Activated CD4-positive, alpha-beta T cell treated with anti-CD3 and anti-CD28 coated beads, Interleukin-2, amount 50 U/mL, for 1 hour (primary cell): ENCODE data around the gene KLHL14.

Source experiments
- DNase-seq: peaks from one replicate; pipeline ENCODE4 v3.0.0-alpha.2; 2020

The KLHL14 gene

DNA sequence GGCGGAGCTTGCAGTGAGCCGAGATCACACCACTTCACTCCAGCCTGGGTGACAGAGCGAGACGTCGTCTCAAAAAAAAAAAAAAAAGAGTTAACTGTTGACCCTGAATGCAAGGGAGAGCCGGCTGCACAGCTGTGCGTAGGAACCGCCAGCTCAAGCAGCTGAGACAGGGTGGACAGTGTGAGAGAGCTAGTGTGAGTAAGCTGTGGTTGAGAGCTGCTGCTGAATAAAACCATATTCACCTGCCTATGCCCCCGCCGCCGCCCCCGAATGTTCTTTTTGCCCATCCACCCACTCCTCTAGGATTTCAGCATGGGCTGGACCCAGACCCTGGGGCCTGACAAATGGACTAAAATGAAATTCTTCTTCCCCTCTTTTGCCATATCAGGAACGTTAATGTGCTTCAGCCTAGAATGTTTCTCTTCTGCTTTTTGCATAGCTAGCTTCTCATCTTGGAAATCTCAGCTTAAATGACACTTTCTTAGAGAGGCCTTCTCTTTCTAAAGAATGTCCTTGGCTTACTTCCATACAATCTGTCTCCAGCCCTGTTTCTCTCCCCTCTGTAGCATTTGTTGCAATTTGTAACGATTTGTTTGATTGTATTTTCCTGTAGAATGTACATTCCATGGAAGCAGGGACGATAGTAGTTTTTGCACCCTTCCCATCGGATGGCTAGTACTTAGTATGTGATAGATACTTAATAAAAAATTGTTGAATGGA lies 142.7 kb downstream of the KLHL14 start:
- no peak for DNase-seq

DNA sequence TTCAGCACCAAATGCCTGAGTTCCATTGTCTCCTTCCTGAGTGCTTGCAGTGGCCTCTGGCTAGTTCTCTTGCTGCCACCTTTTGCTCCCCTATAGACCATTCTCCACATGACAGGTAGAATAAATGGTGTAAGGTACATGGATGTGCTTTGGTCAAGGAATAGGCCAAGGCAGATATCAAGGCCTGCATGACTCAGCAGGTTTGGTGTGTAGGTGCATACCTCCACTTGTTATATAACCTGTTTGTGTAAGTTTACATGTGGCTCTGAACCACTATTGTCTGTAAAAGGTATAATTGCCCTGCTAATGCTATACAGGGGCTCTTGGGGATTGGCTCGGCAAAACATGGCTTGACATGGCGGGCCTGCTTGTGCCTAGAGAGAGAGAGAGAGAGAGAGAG lies 143.5 kb downstream of the KLHL14 start:
- no peak for DNase-seq

DNA sequence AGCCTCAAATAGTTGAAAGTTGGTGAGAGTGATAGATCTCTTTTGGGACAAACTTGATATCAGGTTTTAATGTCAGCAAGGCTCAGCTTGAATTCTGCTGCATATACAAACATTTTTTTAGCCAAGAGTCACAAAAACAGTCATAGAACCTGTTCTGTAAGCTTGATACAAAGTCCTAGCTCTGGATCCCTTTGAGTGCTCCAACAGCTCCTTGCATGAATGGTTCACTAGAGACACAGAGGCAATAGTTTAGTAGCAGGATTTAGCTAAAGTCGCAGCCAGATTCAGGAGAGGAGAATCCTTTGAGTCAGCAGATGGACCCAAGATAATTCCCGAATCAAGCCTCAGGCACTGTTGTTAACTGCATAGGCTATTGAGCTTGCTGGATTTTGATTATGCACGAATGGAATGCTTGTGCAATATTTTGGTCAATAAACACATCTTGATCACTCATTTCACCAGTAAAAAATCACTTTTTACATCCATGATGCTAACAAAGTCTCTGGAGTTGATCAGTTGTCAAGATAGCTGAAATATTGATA lies 148.6 kb downstream of the KLHL14 start:
- DNase-seq = no peak

DNA sequence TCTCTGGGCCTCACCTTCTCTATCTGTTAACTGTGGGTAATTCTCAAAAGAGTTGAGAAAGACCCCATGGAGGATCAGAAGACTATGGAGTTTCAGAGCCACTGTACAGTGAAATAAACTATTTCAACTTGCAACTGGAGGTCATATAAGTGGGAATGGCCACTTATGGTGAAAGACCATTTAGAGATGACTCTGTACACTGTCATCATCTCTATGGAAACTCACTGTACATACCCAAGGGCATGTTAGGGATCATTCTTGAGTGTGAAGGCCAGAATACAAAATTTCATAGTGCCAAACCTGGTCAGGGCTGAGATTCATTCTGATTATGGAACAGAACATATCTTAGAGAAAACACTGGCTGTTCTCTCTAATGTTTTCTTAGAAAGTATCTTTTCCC lies 149.3 kb downstream of the KLHL14 start:
- no peak for DNase-seq
